ENCODE data around the gene RPL5. TPM values are rescaled to one million over a fixed set of nuclear protein-coding genes. Genes with fewer than 3 reads are reported as not detected.
"Not testable (repeated sequence)": the region's sequence is repeated elsewhere in the genome, so short reads cannot be mapped to it uniquely, and the experiment has no call there.

The RPL5 gene
- total RNA-seq (1,643 and 1,654 TPM in 2 replicates), polyA plus RNA-seq (918 and 1,027 TPM in 2 replicates)

GRCh38 chr1:92831762-92832536 lies at the start of gene RPL5:
Gene RPL5 (plus strand): TSS chr1:92832040. CDS start chr1:92832115, 75 bp downstream.
- Histone ChIP-seq H3K4me1 (ENCODE audit: low read depth) (peaks cover 13% of the 10 kb centered on the region), H3K4me3 (peak within 1 kb of the TSS; percentile 95), H3K27ac (peak within 1 kb of the TSS; percentile 97), H3K27me3 (no peaks in the 10 kb centered on the region), H3K36me3 (peaks cover 34% of the 10 kb centered on the region), H3K9me3 (ENCODE audit: low read depth) (no peaks in the 10 kb centered on the region)
- peak; percentile 98 to 99 for DNase-seq (ENCODE audit: low read depth in 1 of 2, low spot score in 1 of 2)
- TF ChIP-seq, protein P1, sequence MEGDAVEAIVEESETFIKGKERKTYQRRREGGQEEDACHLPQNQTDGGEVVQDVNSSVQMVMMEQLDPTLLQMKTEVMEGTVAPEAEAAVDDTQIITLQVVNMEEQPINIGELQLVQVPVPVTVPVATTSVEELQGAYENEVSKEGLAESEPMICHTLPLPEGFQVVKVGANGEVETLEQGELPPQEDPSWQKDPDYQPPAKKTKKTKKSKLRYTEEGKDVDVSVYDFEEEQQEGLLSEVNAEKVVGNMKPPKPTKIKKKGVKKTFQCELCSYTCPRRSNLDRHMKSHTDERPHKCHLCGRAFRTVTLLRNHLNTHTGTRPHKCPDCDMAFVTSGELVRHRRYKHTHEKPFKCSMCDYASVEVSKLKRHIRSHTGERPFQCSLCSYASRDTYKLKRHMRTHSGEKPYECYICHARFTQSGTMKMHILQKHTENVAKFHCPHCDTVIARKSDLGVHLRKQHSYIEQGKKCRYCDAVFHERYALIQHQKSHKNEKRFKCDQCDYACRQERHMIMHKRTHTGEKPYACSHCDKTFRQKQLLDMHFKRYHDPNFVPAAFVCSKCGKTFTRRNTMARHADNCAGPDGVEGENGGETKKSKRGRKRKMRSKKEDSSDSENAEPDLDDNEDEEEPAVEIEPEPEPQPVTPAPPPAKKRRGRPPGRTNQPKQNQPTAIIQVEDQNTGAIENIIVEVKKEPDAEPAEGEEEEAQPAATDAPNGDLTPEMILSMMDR (IDR thresholded peaks at IDR 0.05; ENCODE audit: low read depth, low read length) = peak; percentile 98

DNA sequence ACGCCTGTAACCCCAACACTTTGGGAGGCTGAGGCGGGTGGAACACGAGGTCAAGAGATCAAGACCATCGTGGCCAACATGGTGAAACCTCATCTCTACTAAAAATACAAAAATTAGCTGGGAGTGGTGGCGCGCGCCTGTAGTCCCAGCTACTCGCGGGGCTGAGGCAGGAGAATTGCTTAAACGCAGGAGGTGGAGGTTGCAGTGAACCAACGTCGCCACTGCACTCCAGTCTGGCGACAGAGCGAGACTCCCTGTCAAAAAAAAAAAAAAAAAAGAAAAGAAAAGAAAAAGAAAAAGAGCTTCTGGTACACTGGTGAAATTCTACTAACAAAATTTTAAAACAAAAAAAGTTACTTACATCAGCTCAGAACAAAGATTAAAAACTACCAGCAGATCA lies 48.3 kb upstream of the RPL5 start:
- H3K9me3 ChIP-seq (ENCODE audit: low read depth); H3K27me3 ChIP-seq; H3K36me3 ChIP-seq; H3K4me1 ChIP-seq (ENCODE audit: low read depth); H3K27ac ChIP-seq: not testable (repeated sequence)
- DNase-seq (ENCODE audit: low read depth in 1 of 2, low spot score in 1 of 2) = peak in 1 of 2 donors; percentile 49
- H3K4me3 ChIP-seq = peak overlapping the region; percentile 79

- Histone ChIP-seq H3K4me3 (peak overlapping the region; percentile 79), H3K9me3 (ENCODE audit: low read depth) (no peaks in the 10 kb centered on the region), H3K4me1 (ENCODE audit: low read depth) (peaks cover 4% of the 10 kb centered on the region), H3K36me3 (no peaks in the 10 kb centered on the region), H3K27me3 (no peaks in the 10 kb centered on the region), H3K27ac (peak overlapping the region; percentile 94)
- DNase-seq (ENCODE audit: low read depth in 1 of 2, low spot score in 1 of 2) = peak; percentile 35 to 58
- TF ChIP-seq, protein P1 (IDR thresholded peaks at IDR 0.05; ENCODE audit: low read depth, low read length) = no peak
Measured at GRCh38 chr1:92784021-92784638, 47.7 kb upstream of the RPL5 start.

- DNase-seq (ENCODE audit: low read depth in 1 of 2, low spot score in 1 of 2) = peak; percentile 96 to 99
- Histone ChIP-seq H3K27ac (peak within 1 kb of the TSS; percentile 94), H3K4me3 (peak within 1 kb of the TSS; percentile 79), H3K4me1 (ENCODE audit: low read depth) (peaks cover 4% of the 10 kb centered on the region), H3K27me3 (no peaks in the 10 kb centered on the region), H3K9me3 (ENCODE audit: low read depth) (no peaks in the 10 kb centered on the region), H3K36me3 (no peaks in the 10 kb centered on the region)
- TF ChIP-seq, protein P1 (IDR thresholded peaks at IDR 0.05; ENCODE audit: low read depth, low read length) = peak; percentile 35
Measured at GRCh38 chr1:92784639-92785500, 47.0 kb upstream of the RPL5 start, which contains the start of gene EVI5. Gene EVI5 (minus strand): TSS chr1:92785108. CDS start chr1:92736546, 48,562 bp downstream.

DNA sequence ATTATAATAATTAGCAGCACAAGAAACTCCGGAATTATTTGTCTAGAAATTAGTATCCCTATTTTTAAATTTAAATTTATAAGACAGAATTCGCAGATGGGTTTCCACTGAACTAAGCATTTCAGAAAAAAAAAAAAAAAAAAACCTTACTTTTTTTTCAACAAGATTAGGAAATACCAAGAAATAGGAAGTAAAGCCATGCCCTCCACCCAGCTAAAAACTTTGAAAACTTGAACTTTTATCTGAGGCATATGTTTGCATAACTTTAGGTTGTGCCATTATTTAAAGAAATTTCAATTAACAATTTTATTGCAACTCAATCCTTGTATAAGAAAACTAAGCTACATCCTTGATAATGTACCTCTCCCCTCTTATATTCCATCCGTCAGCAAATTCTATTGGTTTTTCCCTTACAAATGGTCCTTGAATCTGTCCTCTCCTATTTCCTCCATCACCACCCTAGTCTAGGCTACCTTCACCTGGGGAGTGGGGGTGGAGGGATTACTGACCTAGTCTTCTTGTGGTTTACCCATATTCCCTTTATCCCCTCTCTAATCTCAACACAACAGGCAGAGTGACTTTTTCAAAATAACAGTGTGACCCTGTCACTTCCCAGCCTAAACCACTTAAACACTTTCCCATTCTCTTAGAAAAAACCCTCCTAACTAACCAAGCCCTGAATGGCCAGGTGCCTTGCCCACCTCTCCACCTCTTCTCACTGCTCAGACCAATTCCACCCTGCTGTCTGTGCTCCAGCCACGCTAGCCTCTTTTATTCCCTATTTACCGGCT lies 45.5 kb upstream of the RPL5 start:
- TF ChIP-seq, protein P1 (IDR thresholded peaks at IDR 0.05; ENCODE audit: low read depth, low read length) = no peak
- no peak for DNase-seq (ENCODE audit: low read depth in 1 of 2, low spot score in 1 of 2)

More for the DNA sequence above, 45.5 kb upstream of the RPL5 start:
- H3K27ac ChIP-seq = no peak overlapping the region
- no peaks in the 10 kb centered on the region for H3K9me3 ChIP-seq (ENCODE audit: low read depth)
- H3K4me1 ChIP-seq (ENCODE audit: low read depth) = peaks cover 5% of the 10 kb centered on the region
- H3K36me3 ChIP-seq = no peaks in the 10 kb centered on the region
- no peaks in the 10 kb centered on the region for H3K27me3 ChIP-seq
- no peak overlapping the region for H3K4me3 ChIP-seq
